Right lobe of liver (tissue), 6 donors: ENCODE results near the gene ATG10. TPM values are rescaled to one million over a fixed set of nuclear protein-coding genes. Genes with fewer than 3 reads are reported as not detected.

ENCODE experiments used
- ATAC-seq, 4 donors: fragments of 200-7000 bp; cut with Tn5 transposase; one replicate each; pipeline ENCODE4 v1.9.1; 2020; ENCODE audit warnings: mild to moderate bottlenecking in 4 of 4, moderate library complexity in 4 of 4
- DNase-seq, 3 donors: peaks; one replicate each; pipeline ENCODE4 v3.0.0-alpha.2; 2020
- H3K27ac ChIP-seq, 3 donors: fragments of 200-600 bp; one replicate each; pipeline ENCODE4 v1.8.0; 2022
- H3K27me3 ChIP-seq, 2 donors: fragments of 200-600 bp; one replicate each; pipeline ENCODE4 v1.8.0; 2022
- H3K36me3 ChIP-seq, 4 donors: fragments of 200-600 bp; sonication (generic) in 1 of 4; one replicate each; pipeline versions ENCODE4 v1.5.1 to v1.8.0; 2017 to 2022; ENCODE audit warnings: control low read depth in 1 of 4
- H3K4me1 ChIP-seq, 4 donors: fragments of 200-600 bp; sonication (generic) in 1 of 4; one replicate each; pipeline versions ENCODE4 v1.5.1 to v1.8.0; 2017 to 2022; ENCODE audit warnings: control low read depth in 1 of 4
- H3K4me3 ChIP-seq, 3 donors: fragments of 200-600 bp; one replicate each; pipeline ENCODE4 v1.8.0; 2022
- H3K9me3 ChIP-seq, 4 donors: fragments of 200-600 bp; sonication (generic) in 1 of 4; one replicate each; pipeline versions ENCODE4 v1.5.1 to v1.8.0; 2017 to 2022; ENCODE audit warnings: control low read depth in 1 of 4
- CTCF ChIP-seq, 4 donors: fragments of 200-600 bp in 3 of 4; fragments of 450-650 bp in 1 of 4; IDR thresholded peaks; one replicate each; pipeline versions ENCODE4 v1.5.1 to v1.8.0; 2016 to 2022; ENCODE audit warnings: antibody characterized with exemption in 4 of 4, mild to moderate bottlenecking in 2 of 4
- POLR2A ChIP-seq: fragments of 450-650 bp; IDR thresholded peaks from one replicate; pipeline ENCODE4 v1.6.1; 2017; ENCODE audit warnings: antibody characterized with exemption, mild to moderate bottlenecking
- WGBS: methylation state at CpG from one replicate; pipeline ENCODE4 v1.1.6; 2018; ENCODE audit warnings: low coverage, low lambda C conversion rate; ENCODE audit not compliant: insufficient coverage; ENCODE audit errors: missing lambda C conversion rate; 5-methylcytosine and 5-hydroxymethylcytosine counted together
- intact Hi-C, 2 donors: fragments of 100-400 bp; cut with DNase I; formaldehyde crosslinking; loops; one replicate each; pipeline versions ENCODE4 v1.11.2 to v1.14.1; 2022
- total RNA-seq, 6 experiments: library from RNA; depleted of rRNA in 2 of 6; stranded (reverse); fragments of >200 nt in 2 of 6; fragmentation: NEBNext Ultra II Directional in 3 of 6; extraction: Animal tissue kit (Norgen Biotek cat#: 25700) in 3 of 6; gene quantifications; one replicate each; pipeline versions ENCODE4 v1.1.0 to v1.2.4, GENCODE V29; 2016 to 2023
- donor health status: DM: no; HTN: yes; CAD: no.
- donor health status: DM: no; HTN: no; CAD: no.
- donor health status: DM: no; HTN: no; CAD: no.
- donor health status: DM: no; HTN: yes; CAD: no.
- donor health status: DM: no; HTN: yes; CAD: no.

ATG10 gene
- total RNA-seq, 6 experiments from 2014 or later: 2.9 to 8.0 (median 4.4) TPM

GRCh38 chr5:82285206-82285605 is 313.4 kb downstream of the ATG10 start:
- DNase-seq (no peak), ATAC-seq (no peak)
- intact Hi-C loops: no loop called here
- no peaks in the 10 kb centered on the region for H3K36me3 ChIP-seq
- 85% methylated on average over 6 of the region's 6 CpGs for WGBS
- H3K27me3 ChIP-seq: no peaks in the 10 kb centered on the region
- H3K4me1 ChIP-seq: no peaks in the 10 kb centered on the region
- no peak overlapping the region for H3K27ac ChIP-seq
- no peak overlapping the region for H3K4me3 ChIP-seq
- no peaks in the 10 kb centered on the region for H3K9me3 ChIP-seq
- TF ChIP-seq POLR2A: no peak
- no peak for TF ChIP-seq CTCF (IDR thresholded peaks at IDR 0.05)

GRCh38 chr5:82287625-82288024 is 315.8 kb downstream of the ATG10 start:
- H3K4me1 ChIP-seq: no peaks in the 10 kb centered on the region
- H3K4me3 ChIP-seq: no peak overlapping the region
- WGBS: 88% methylated on average over 3 of the region's 3 CpGs
- TF ChIP-seq POLR2A (no peak), CTCF (IDR thresholded peaks at IDR 0.05) (no peak)
- H3K36me3 ChIP-seq: no peaks in the 10 kb centered on the region
- no peaks in the 10 kb centered on the region for H3K27me3 ChIP-seq
- ATAC-seq: no peak
- no peaks in the 10 kb centered on the region for H3K9me3 ChIP-seq
- H3K27ac ChIP-seq: no peak overlapping the region
- intact Hi-C loops: no loop called here
- DNase-seq: no peak

- Histone ChIP-seq H3K9me3 (no peaks in the 10 kb centered on the region), H3K27me3 (no peaks in the 10 kb centered on the region), H3K4me1 (no peaks in the 10 kb centered on the region), H3K27ac (no peak overlapping the region), H3K4me3 (no peak overlapping the region), H3K36me3 (no peaks in the 10 kb centered on the region)
- no peak for TF ChIP-seq CTCF (IDR thresholded peaks at IDR 0.05)
- no peak for TF ChIP-seq POLR2A
- intact Hi-C loops: no loop called here
- 94% methylated on average over 2 of the region's 2 CpGs for WGBS
- ATAC-seq: no peak
- no peak for DNase-seq
Measured at GRCh38 chr5:82290005-82290404, 318.2 kb downstream of the ATG10 start.

- TF ChIP-seq POLR2A (no peak), CTCF (IDR thresholded peaks at IDR 0.05) (no peak)
- DNase-seq: no peak
- Histone ChIP-seq H3K27ac (no peak overlapping the region), H3K36me3 (no peaks in the 10 kb centered on the region), H3K9me3 (no peaks in the 10 kb centered on the region), H3K27me3 (no peaks in the 10 kb centered on the region), H3K4me3 (no peak overlapping the region), H3K4me1 (no peaks in the 10 kb centered on the region)
- intact Hi-C loops: no loop called here
- ATAC-seq: no peak
- WGBS: 88% methylated on average over 5 of the region's 6 CpGs
Measured at GRCh38 chr5:82290908-82291307, 319.1 kb downstream of the ATG10 start.

- H3K36me3 ChIP-seq: no peaks in the 10 kb centered on the region
- no peaks in the 10 kb centered on the region for H3K27me3 ChIP-seq
- intact Hi-C loops: no loop called here
- no peak overlapping the region for H3K27ac ChIP-seq
- no peak for DNase-seq
- 67% methylated on average over 2 of the region's 2 CpGs for WGBS
- no peak for TF ChIP-seq POLR2A
- TF ChIP-seq CTCF (IDR thresholded peaks at IDR 0.05): no peak
- ATAC-seq: no peak
- no peak overlapping the region for H3K4me3 ChIP-seq
- H3K9me3 ChIP-seq: no peaks in the 10 kb centered on the region
- H3K4me1 ChIP-seq: no peaks in the 10 kb centered on the region
Measured at GRCh38 chr5:82291420-82291819, 319.6 kb downstream of the ATG10 start.
